ENCODE results near the gene PI4K2A. TPM values are rescaled to one million over a fixed set of nuclear protein-coding genes. Genes with fewer than 3 reads are reported as not detected.
"Not testable (repeated sequence)": the region's sequence is repeated elsewhere in the genome, so short reads cannot be mapped to it uniquely, and the experiment has no call there.

The PI4K2A gene
- polyA plus RNA-seq, 4 donors = 17.3 to 19.7 (median 19.4) TPM

GRCh38 chr10:97669571-97669970 lies 29.1 kb downstream of the PI4K2A start:
- no peak for DNase-seq (ENCODE audit: low read depth in 4 of 4, low spot score in 3 of 4)

GRCh38 chr10:97673736-97674525 lies 33.5 kb downstream of the PI4K2A start:
- DNase-seq (ENCODE audit: low read depth in 4 of 4, low spot score in 3 of 4) = no peak

DNA sequence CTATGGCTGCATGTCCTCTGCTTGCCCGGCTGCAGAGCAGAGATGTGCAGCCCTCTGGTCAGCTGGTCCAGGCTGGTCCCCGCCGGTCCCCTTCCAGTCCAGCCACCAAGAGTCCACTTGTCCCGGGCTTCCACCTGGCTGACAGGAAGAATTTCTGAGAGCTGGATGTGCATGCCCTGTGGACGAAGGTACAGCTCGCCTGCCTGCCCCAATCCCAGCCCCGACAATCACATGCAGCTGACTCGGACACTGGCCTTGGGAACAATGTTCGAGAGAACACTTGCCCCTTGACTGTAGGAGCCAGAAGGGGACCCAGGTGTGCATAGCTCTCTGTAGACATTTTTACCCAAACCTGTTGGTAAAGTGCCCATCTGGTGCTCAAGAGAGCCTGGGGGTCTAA lies 34.8 kb downstream of the PI4K2A start:
- DNase-seq (ENCODE audit: low read depth in 4 of 4, low spot score in 3 of 4) = no peak

DNA sequence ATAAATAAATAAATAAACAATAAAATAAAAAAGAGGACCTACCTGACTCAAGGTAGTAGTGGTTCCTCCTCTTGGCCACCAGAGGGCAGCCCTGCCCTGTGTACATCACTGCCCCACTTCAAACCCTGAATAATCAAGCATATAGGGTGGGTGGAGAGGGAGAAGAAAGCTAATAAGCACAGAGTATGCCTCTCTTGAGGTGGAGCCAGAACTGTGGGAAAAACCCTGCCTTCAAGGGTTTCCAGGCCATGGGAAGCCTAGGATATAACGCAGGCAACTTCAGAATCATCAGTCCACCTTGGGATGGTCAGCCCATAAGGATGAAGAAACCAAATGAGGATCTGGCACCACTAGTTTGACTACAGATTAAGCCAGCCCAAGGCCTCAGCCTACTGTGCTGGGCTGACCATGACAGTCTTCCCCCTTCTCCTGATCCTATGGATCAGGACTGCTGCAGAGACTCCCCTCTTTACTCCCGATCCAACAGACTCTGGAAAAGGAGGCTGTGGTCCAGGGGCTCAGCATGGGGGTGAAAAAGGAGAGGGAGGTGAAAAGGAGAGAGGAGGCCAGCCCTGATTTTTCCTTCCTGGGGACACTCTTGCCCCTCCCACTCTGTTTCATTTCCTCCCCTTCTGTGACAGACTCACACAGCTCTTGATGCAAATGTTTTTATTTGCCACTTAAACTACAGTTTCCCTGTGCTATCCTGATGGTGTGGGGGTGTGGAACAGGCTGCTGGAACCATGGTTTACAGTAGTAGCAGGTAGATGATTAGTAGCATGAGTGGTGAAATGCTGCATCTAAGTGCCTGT lies 36.5 kb downstream of the PI4K2A start:
- DNase-seq (ENCODE audit: low read depth in 4 of 4, low spot score in 3 of 4) = no peak

GRCh38 chr10:97679594-97679993 lies 39.1 kb downstream of the PI4K2A start:
- DNase-seq (ENCODE audit: low read depth in 4 of 4, low spot score in 3 of 4) = no peak

- no peak for DNase-seq (ENCODE audit: low read depth in 4 of 4, low spot score in 3 of 4)
Measured at GRCh38 chr10:97682042-97682441, 41.6 kb downstream of the PI4K2A start.

GRCh38 chr10:97683556-97684367 lies 43.3 kb downstream of the PI4K2A start:
- DNase-seq (ENCODE audit: low read depth in 4 of 4, low spot score in 3 of 4) = no peak

DNA sequence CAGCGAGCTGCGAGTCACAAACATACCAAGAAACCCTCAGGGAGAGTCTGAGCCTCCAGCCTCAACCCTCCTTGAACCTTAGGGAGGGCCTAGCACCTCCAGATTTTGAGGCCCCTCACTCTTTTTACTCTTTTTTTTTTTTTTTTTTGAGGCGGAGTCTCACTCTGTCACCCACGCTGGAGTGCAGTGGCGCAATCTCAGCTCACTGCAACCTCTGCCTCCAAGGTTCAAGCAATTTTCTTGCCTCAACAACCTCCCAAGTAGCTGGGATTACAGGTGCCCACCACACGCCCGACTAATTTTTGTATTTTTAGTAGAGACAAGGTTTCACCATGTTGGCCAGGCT lies 43.9 kb downstream of the PI4K2A start:
- DNase-seq (ENCODE audit: low read depth in 4 of 4, low spot score in 3 of 4) = not testable (repeated sequence)

- no peak for DNase-seq (ENCODE audit: low read depth in 4 of 4, low spot score in 3 of 4)
Measured at GRCh38 chr10:97684866-97685394, 44.5 kb downstream of the PI4K2A start.

GRCh38 chr10:97685395-97685958 lies 45.0 kb downstream of the PI4K2A start:
- no peak for DNase-seq (ENCODE audit: low read depth in 4 of 4, low spot score in 3 of 4)

- no peak for DNase-seq (ENCODE audit: low read depth in 4 of 4, low spot score in 3 of 4)
Measured at GRCh38 chr10:97686301-97686961, 46.0 kb downstream of the PI4K2A start.

- DNase-seq (ENCODE audit: low read depth in 4 of 4, low spot score in 3 of 4) = peak; percentile 91 to 96 (median 92)
Measured at GRCh38 chr10:97686962-97687784, 46.7 kb downstream of the PI4K2A start, which contains the start of gene AVPI1. AVPI1 (minus strand) TSS chr10:97687241; CDS start chr10:97679905, 7,336 bp downstream.

DNA sequence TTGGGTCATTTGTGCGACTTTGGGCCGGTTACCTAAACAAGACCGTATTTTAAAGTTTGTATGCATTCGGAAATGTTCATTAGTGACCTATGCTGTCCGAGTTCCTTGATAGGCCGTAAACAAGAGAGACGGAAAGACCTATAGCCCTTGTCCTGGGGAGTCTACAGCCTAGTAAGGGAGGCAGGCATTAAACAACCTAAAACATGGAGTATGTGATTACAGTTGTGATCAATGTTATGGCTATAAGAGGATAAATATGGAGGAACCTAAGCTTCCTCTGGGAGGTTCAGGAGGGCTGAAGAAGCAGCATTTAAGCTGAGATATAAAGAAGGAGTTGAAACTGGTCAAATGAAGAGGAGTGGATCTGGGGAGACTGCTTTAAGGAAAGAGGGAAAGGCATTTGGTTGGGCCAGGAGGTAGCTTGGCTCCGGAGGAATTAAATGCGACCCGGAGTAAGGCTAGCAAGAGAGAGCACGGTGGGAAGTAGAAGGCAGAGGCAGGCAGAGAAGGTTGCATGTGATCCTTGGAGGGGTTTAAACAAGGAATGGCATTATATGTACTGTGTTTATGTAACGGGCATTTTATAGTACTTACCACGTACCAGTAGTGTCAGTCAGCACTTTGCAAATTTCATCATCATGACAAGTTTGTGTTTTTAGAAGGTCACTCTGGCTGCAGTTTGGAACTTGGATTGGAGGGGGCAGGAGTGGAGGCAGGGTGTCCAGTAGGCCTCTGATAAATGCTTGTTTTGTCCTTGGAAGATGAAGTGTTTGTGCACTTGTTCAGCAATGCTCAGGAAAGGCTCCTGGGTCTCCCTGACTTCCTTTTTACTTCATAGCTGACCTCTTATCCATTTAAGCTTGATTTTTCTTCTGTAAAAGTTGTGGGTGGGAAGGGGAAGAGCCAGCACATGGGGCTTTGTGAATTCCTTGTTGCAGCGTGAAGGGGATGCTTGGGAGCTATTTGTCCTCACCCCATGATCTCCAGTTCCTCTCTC lies 47.6 kb downstream of the PI4K2A start:
- no peak for DNase-seq (ENCODE audit: low read depth in 4 of 4, low spot score in 3 of 4)

- DNase-seq (ENCODE audit: low read depth in 4 of 4, low spot score in 3 of 4) = no peak
Measured at GRCh38 chr10:97689559-97690020, 49.1 kb downstream of the PI4K2A start.

GRCh38 chr10:97690133-97690532 lies 49.7 kb downstream of the PI4K2A start:
- DNase-seq (ENCODE audit: low read depth in 4 of 4, low spot score in 3 of 4) = no peak

GRCh38 chr10:97698072-97698655 lies 57.7 kb downstream of the PI4K2A start:
- not testable (repeated sequence) for DNase-seq (ENCODE audit: low read depth in 4 of 4, low spot score in 3 of 4)

DNA sequence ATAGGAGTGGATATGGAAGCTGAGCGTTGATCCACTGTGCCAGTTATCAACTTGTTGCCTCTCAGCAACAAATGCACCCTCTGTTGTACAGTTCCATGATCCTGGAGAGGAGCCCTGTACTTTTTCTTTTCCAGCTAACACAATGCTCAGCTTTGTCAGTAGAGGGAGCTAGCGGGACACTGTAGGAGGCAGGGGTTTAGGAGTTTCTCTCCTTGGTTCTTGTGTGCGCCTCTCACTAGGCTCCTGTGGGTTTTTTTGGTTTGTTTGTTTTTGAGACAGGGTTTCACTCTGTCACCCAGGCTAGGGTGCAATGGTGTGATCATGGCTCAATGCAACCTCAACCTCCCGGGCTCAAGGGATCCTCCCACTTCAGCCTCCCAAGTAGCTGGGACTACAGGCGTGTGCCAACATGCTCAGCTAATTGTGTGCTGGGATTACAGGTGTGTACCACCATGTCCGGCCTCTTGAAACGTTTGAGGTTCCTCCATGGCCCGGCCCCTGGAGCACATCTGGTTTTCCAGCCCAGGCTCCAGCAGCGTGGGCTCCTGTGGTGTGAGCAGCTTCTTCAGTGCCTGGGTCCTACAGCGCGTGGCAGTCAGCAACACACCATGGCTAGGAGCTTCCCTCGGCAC lies 61.1 kb downstream of the PI4K2A start:
- peak in 1 of 4 donors; percentile 49 for DNase-seq (ENCODE audit: low read depth in 4 of 4, low spot score in 3 of 4)
